ENCODE data around the gene CAV1.

GRCh38 chr7:116582806-116583444 lies 58.1 kb downstream of the CAV1 start:
- TF ChIP-seq TAF1 (IDR thresholded peaks at IDR 0.05; ENCODE audit: low read depth) (no peak), RAD21 (conservative IDR thresholded peaks at IDR 0.05) (no peak), CTCF (IDR thresholded peaks at IDR 0.05; ENCODE audit: poor library complexity, severe bottlenecking) (no peak)
